ENCODE measurements around the gene CTNND2.
A peak's percentile ranks its signal among the peaks of the same experiment; 100 is the strongest.

CTNND2 gene

DNA sequence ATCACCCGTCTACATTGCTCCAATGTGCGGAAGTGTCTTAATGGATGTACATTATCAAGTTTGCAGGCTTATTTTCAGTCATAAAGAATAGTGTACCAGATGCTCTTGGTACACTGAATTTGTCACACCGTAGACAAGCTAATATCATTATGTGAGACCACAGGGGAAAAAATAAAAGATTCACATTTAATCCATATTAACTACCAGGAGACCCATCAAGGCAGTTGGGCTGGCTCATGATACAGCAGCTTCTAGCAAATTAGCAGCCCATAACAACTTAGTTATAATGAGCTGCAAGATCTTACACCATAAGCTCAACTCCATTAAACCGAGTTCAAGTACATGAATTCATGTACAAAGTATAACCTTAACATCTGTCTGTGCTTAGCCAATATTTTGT lies 324.9 kb downstream of the CTNND2 start:
- DNase-seq = no peak

DNA sequence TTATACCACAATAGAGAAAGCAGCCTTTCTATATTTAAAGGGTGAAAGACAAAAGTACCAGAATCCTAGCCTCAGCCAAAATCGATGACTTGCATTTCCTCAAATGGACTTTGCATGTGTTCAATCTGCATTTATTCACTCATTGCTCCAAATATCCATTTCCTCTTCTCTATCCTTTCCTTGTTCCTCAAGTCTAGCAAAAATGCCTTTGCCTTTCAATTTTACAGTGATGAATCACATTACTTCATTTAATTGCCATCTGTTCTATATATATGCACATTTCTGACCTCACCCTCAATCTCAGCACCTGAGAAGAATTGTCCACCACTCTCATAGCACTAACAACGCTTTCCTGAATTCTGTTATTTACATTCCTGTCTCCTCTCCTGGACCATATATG lies 329.5 kb downstream of the CTNND2 start:
- DNase-seq = no peak

DNA sequence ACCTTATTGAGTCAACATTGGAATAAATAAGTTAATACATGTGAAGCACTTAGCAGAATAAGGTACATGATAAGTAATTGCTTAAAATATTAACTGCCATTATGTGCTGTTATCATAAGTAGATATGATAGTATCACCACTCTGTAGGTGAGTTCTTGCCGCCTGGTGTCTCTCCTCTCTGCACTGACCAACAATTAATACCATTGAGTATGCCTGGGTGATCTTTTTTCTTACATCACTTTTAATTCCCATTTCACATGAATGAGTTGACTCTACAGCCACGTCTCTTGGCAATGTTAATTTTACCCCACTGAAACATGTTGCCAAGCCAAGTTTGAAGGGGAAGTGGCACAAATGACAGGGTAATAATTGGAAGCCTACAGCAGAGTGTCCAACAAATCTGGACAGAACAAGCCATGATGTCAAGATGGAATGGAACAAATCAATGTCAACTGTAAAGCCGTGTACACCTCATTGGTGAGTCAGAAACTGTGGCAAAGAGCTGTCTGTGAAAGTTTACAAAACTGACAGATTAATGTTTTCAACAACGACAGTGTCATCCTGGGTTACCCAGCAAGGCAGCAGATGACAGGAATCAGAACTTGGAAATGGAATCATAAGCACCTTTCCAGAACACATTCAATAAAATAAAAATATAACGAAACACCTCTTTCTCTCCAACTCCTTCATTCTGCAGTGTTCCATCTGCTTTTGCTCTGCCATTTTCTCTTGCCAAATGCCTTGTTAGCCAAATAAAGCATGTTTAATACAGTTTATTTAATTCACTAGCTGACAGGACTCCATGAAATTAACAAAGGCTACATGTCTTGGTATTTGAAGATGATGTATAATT lies 330.9 kb downstream of the CTNND2 start:
- no peak for DNase-seq

DNA sequence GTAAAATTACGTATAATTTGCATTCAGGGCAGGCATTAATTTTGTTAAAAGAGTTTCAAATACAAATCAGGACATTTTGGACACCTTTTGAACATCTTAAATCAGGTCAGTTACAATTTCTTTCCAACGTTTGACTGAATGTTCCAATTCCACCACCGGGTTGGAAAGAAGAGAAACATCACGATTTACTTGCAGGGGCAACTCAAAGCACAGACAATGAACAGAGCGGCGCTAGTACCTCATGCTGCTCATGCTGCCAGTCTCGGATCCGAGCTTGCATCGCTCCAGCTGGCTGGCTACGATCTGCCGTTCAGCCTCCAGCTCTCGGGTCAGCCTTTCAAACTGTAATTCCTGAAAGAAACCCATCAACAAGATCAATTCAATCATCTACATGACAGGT lies 339.5 kb downstream of the CTNND2 start:
- no peak for DNase-seq

DNA sequence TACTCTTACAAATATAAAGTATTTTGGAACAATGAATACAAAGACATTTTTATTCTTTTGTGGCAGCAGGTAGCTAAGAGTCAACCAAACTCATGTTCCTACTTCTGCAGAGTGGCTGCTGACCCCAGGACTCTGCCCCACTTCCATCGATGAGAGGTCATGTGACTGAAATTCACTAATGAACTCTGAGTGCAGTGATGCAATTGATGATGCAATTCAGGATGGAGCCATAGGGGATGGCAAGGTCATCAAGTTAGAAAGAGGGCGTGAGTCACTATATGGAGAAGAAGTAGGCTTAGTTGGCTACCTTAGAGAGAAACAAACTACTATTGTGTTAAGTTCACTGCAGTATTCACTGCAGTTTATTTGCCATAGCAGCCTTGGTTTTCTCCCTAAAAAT lies 340.4 kb downstream of the CTNND2 start:
- no peak for DNase-seq

DNA sequence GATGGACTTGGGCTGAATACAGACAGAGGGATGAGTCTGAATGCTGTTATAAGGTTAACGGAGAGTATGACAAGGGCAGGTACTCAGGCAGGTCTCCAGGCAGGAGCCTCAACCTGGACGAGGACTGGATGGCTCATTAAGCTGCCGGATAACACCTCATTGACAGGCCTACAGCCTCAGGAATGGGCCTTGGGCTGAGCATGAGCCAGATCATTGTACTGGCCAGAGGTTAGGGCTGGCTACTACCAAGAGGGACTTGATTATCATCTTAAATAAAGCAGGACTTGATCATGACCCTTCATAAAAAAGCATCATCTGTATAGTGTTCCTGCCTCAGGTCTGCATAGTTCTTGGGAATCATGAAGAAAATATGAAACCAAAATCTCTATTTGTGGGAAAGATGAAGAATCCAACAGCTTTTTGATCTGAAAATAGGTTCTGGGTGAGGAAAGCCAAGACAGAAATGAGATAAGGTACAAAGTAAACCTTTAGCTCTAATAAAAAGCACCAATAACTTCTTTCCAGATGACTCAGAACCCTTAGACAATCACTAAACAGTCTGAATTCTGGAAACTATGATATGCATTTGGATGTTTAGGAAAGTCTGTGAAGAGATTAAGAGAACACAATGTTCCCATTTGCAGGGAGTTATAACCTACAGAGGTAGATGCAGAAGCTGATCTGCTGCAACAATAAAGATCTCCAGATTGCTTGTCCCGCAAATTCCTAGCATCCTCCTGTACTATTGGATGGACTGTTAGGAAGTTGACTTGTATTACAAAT lies 343.1 kb downstream of the CTNND2 start:
- no peak for DNase-seq

DNA sequence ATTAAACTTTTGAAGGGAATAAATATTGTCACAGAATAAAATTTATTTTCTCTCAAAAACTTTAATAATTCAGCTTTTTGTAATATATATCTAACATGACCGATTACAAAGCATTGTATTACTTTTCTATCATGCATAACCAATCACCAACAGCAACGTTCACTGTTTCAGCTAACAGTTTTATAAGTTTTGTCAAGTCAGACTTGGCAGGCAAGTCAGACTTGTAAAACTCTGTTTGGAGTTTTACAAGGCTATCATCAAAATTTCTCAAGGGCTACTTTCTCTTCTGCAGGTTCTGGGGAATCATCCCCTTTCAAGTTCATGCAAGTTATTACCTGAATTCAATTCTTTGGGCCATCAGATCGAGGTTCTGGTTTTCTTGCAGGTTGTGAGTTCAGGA lies 347.2 kb downstream of the CTNND2 start:
- DNase-seq = no peak

DNA sequence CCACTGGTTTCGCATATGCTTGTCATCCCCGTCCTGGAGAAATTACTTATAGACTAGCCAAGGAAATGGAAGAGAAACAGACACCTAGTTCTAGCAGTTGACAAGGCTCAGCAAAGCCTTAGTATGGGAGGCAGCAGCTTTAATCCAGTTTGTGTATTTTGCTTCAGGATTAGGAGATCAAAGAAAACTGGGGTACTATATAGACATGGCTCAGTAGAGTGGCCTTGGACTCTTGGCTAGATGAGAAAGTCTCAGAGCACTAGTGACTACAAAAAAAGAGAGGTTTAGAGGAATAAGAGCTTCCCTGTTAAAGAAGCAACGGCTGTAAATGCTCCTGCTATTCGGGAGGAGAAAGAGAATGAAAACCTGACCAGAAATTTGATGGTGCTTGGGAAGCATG lies 349.1 kb downstream of the CTNND2 start:
- DNase-seq = no peak

DNA sequence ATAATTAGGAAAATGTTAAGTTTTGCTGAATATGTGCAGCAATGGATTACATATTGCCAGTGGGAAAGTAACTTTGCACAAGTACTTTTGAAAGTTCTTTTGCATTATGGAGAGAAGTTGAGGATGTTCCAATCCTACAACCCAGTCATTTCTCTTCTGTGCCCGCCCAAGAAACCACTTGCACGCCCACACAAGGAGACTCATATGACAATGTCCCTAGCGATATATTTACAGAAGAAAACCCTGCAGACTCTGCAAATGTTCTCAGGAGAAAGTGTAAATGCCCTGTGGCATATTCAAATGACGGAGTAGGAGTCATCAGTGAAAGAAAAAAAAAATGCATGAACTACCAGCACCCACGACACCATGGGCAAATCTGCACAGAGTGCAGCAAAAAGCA lies 356.5 kb downstream of the CTNND2 start:
- DNase-seq = peak; percentile 1

DNA sequence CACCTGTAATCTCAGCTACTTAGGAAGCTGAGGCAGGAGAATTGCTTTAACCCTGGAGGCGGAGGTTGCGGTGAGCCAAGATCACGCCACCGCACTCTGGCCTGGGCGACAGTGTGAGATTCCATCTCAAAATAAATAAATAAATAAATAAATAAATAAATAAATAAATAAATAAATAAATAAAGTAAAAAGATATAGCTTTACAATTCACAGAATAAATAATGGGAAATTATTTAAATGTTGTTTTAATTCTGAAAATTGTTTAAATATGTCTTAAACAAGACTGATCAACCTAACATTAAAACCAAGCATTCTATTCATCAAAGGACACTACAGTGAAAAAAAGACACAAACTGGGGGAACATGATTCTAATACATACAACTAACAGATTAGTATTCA lies 357.1 kb downstream of the CTNND2 start:
- DNase-seq = no peak

DNA sequence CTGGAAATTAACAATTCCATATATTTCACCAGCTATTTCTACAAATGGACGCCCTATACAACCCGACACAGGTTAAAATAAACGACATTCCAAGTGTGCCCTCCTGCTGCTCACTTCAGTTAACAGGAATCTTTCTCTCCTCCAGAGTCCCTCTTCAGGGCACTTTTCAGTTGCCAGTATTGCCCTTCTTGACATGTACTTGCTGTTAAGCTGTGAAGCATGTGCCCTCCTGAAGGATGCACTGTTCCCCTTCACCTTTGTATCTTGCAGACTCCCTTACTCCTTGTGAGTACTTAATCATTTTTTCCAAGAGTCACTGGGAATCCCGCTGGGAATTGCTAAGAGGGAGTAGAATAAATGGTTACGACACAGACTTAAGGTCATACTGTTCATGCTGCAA lies 364.1 kb downstream of the CTNND2 start:
- no peak for DNase-seq

DNA sequence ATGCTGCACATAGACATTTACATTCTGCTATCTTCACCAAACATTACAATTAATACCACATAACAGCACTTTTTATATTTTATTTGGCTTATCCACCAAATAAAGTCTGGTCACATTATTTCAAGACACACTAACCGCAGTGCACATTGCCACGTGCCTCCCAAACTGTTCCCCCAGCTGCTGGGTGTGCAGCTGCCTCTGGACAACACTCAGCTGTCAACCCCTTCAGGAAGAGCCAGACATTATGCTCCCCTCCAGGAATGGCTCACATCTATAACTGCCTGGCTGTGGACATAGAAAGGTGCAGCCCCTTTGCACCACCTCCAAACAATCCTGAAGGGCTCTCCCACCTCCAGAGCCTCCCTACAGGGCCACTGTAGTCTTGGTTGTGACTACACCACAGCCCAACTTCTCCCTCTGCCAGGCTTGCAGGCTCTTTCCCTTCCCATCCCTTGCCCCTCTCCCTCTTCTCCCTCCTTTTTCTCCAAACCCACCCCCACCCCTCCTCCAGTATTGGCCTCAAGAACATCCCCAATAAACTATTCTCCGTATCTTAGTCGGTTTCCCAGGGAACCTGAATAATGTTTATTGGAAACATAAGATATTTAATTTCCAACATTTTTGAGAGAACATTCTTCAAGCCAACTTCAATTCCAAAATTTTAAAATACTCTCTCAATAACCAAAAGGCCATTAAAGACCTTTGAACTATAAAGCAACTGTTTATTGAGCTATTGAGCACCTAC lies 372.3 kb downstream of the CTNND2 start:
- DNase-seq = no peak

DNA sequence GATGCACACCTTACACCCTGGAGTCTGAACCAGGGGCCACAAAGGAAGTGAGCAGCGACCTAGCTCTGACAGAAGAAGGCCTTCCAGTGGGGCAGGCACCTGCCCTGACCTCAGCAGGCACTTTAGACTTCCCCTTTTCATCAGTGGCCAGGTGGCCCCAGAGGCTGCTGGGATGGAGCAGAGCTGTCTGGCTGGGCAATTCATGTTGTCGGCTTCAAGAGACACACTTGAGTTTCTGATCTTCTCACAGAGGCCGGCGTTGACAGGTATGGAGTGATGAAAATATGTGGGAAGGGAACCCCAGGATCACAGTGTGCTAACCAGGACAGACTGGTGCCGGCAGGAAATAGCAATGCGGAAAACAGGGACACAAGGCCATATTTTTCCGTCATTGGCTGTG lies 375.5 kb downstream of the CTNND2 start:
- no peak for DNase-seq

DNA sequence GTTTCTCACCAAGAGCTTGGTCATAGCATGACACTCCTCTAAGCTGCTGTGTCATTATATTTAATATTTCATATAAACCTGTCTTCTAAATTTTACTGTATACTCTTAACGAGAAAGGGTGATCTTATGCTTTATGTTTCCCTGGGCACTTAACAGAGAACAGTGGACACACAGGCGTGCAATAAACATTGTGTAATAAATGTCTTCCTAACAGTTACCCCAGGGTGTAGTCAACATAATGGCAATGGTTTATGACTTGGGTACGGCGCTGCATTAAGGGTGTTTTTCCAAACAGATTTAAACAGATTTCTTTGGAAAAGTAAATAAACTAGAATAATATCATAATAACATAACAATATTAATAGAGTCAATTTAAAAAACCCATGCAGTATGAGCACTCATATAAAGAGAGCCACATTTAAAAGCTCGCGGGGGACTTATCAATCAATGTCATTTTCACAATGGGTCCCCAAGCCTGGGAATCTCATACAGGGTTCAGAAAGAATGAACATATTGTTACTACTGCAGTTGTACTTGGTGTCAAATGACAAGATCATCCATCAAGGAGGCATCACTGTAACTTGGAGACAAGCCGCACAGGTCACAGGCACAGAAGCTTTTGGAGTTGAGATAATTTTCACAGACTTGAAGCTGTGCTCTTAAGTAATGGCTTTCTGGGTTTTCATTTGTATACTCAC lies 376.4 kb downstream of the CTNND2 start:
- DNase-seq = no peak

DNA sequence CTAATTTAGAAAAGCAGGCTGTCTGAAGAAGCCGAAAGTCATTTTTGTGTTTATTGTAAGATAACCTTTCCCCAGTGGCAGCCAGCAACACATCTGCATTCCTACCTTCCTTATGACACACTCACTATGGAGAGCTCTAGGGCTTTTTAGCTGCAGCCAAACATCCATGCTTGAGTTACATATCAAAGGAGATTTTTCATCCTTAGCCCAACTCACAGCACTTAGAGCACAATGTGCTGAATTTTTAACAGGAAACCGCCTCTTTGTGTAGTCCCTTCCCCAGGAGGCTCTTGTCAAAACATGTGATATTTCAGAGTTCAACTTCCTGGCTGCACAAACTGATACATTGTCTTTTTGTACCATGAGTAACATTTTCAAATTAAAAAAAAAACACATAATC lies 379.2 kb downstream of the CTNND2 start:
- DNase-seq = no peak

DNA sequence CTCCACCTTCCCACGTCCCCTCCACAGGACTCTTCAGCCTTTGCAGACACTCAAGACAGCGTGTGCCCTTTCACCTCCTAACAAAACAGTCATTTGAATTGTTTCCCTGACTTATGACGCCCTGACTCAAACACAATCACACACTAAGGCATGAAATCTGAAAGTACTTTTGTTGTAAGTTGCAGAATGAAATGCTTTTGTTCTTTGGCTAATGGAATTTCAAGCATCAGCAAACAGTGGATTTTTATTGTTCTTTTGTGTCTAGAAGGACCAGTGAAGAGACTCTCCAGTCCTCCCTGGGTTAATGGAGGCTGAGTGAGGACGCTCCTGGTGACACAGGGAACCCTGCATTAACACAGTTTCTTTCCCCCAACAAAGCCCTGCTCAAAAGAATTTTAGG lies 380.1 kb downstream of the CTNND2 start:
- no peak for DNase-seq

DNA sequence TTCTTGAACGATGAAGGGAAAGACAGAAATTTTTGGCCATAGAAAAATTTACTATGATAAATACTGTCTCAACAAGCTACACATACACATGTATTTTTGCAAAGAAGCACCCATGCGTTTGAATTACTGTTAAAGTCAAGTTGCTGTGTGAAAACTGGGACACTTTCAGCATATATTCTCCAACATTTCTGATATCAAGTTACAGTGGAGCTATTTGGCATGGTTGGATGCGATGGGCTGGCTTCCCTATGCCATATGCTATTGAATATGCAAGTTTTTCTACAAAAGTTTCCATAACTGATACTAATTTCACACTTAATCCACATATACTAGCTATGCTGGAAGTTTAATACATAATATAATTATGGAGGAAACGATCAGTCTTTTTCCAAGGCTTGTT lies 381.4 kb downstream of the CTNND2 start:
- no peak for DNase-seq

DNA sequence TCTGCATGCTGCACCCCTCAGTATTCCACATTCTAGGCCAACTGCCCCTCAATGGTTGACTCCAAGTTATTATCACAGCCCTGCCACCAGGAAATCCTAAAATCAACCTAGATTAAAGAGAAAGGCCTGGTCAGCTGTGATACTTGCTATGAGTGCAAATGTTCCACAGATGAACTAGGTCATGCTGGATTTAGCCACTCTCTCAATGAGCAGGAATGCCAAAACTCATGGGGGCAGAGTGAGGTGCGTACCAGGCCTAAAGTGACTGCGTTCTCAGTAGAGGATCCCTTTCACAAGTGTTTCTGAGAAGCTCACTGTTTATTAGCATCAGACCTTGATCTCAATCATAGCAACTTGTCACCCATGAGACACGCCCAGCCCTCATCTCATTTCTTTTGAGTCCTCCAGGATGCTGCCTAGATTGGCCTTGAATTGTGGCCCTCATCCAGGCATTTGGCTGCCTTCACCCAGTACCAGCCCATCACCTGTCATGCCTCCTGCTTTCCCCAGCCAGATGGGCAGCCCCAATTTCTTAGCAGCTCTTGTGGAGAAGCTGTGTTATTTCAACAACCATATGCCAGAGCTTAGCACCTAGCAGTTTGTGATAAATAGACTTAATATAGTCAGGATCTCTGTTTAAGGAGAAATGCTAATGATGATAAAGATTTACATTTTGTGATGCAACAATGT lies 383.9 kb downstream of the CTNND2 start:
- DNase-seq = no peak

DNA sequence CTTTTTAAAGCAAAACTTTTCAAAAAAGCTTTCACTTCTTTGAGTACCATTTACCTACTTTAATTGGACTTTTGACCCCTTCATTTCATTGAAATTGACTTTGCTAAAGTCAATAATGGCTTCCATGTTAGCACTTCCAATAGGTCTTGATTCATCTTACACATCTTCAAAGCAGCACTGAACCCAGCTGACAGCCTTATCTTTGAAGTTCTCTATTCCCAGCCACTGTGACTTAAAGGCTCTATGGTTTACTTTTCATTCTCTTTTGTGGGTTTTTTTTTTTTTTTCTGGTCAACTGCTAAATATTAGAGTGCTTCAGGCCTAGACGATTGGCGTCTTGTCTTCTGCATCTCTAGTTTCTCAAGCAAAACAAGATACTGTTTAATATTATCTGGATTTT lies 385.0 kb downstream of the CTNND2 start:
- no peak for DNase-seq

DNA sequence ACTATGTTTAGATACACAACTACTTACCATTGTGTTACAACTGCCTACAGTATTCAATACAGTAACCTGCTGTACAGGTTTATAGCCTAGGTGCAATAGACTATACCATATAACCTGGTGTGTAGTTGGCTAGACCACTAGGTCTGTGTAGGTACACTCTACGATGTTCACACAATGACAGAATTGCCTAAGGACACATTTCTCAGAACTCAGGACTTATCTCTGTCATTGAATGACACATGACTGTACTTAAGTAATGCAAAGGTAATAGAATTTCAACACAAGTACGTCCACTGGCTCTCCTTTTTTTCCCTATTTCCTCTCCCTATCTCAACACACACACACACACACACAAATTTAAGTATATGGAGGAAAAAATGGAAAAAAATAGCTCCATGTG lies 385.6 kb downstream of the CTNND2 start:
- DNase-seq = no peak

DNA sequence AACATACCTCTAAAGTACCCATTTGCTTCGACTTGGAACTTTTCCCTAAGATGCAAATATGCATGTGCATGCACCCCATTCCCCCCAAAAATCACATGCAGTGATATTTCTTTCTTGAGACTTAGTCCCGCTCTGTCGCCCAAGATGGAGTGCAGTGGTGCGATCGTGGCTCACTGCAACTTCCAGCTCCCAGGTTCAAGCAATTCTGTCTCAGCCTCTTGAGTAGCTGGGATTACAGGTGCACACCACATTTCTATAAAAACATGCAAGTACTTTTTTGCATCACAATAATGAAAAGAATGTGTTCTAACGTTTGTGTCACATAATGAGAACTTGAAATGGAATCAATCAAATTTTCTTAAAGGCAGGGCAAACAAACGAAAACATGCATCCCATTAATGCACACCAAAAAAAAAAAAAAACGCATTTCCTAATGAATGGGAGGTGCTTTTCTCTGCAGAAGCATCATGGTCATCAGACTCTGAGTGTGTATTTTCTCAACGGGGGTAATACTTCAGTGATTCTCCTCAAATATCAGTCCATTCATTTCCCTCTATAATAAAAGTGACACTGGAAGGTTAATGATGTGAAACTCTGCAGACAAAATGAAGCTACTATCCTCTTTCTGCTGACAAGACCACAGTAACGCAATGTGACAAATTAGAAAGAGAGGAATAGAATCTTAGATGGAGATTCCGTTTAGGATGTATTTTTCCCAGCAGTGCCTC lies 389.4 kb downstream of the CTNND2 start:
- no peak for DNase-seq

DNA sequence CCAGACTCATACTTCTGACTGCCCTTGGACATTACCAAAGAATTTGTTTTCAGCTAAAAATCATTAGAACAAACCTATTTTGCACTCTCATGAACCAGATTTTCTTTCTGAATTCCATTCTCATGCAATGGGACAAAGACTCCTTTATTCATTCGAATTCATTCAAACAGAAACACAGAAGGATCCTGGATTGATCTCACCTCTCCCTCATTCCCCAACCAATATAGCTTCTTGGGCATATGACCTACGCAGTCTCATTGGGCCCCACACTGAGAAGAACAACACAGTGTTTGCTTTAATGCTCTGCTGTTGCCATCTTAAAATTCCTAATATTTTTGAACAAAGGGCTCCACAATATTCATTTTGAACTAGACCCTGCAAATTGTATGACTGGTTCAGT lies 392.4 kb downstream of the CTNND2 start:
- no peak for DNase-seq
